GM15510 (cell line): ENCODE data around the gene FTCDNL1.

Experiments
- POLR2A ChIP-seq: IDR thresholded peaks from 3 replicates; pipeline ENCODE4 v1.6.1; 2011; ENCODE audit warnings: borderline replicate concordance; ENCODE audit not compliant: insufficient read length; ENCODE audit errors: extremely low read depth

The FTCDNL1 gene

DNA sequence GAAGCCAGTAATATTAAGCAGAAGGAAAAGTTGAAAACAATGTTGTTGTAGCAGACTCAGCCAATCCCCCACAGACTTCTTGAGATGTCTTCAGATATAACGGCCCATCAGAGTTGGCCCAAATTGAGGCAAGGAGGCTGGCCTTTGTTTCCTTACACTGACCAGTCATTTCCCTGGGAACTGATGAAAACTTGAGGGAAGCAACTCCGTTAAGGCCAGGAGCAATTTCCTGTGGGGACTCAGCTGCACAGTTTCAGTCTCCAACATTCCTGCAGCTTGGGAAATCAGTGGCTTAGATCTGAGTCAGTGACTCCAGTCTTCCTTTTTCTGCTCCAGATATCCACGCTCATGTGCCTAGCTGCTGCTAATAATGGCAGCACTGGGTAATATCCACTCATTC is 75.7 kb downstream of the FTCDNL1 start:
- no peak for TF ChIP-seq POLR2A

DNA sequence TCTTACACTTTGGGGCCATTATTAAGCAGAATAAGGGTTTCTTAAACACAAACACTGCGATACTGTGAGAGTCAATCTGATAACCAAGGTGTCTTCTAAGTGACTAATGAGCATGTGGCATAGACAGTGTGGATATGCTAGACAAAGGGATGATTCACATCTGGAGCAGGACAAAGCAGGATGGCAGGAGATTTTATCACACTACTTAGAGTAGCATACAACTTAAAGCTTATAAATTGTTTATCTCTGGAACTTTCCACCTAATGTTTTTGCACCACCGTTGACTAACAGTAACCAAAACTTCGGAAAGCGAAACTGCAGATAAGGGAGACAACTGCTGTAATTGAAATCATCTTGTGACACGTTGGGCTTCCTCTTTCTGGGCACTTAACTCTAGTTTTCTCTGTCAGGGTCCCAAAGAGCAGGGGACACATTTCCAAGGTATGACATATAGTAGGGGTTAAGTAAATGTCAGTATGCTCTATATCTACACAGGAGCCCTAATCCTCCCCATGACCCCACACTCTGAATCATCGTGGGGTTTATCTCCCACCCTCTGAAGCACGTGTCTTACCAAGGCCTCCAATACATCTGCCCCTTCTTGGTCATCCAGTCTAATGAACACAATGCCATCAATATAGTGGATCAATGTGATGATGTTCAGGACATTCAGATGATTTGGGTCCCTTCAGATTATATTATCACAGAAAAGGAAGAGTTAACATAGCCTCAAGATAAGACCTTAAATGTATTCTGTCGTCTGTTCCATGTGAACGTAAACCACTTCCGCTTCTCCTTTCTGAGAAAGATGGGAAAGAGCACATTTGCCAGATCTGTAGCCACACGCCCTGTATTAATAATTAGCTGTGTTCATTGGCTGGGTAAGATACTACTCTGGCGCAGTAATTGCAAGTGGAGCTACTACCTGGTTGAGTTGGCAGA is 78.7 kb downstream of the FTCDNL1 start:
- TF ChIP-seq POLR2A = no peak

- TF ChIP-seq POLR2A = no peak
Measured at GRCh38 chr2:199770716-199771115, 80.3 kb downstream of the FTCDNL1 start.

DNA sequence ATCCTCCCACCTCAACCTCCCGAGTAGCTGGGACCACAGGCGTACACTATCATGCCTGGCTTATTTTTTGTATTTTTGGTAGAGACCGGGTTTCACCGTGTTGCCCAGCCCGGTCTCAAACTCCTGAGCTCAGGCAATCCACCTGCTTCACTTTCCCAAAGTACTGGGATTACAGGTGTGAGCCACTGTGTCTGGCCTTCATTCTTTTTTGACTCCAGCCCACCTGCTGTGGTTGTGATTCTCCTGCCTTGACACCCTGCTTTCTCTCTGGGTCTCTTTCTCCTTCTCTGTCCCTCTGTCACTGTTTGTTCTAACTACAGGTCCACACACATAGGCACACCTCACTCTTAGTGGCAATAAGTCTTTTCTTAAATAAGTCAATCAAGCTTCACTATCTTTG is 85.3 kb downstream of the FTCDNL1 start:
- TF ChIP-seq POLR2A = no peak

GRCh38 chr2:199764273-199764800 is 86.7 kb downstream of the FTCDNL1 start:
- no peak for TF ChIP-seq POLR2A

GRCh38 chr2:199762963-199763362 is 88.0 kb downstream of the FTCDNL1 start:
- no peak for TF ChIP-seq POLR2A

GRCh38 chr2:199760574-199760973 is 90.4 kb downstream of the FTCDNL1 start:
- no peak for TF ChIP-seq POLR2A

DNA sequence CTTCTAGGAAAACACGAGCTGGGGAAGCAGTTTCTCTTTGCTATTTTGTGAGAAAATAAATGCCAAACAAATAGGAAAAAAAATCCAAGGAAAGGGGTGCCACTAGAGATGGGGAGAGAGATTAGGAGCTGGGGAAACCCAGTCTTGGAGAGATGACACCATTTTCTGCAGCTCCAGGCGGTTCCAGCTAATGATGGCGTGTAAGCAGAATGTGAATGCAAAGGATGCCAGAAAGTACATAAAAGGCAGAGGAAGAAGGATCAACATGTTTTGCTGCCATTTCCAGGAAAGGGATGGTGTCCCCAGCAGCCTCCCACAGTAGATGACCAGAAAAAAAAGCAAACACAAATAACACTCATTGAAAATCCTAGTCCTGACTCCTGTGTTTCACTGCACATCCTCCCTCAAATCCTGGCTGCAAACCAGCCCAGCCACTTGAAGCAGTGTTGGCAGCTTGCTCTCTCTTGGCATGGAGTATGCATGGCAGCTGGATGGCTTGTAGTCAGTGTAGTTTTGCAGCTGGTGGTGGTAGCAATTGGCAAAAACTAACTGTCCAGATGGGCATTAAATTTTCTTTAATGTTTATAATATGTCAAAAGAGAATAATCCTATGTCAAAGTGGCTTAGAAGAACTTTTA is 93.6 kb downstream of the FTCDNL1 start:
- TF ChIP-seq POLR2A = no peak

DNA sequence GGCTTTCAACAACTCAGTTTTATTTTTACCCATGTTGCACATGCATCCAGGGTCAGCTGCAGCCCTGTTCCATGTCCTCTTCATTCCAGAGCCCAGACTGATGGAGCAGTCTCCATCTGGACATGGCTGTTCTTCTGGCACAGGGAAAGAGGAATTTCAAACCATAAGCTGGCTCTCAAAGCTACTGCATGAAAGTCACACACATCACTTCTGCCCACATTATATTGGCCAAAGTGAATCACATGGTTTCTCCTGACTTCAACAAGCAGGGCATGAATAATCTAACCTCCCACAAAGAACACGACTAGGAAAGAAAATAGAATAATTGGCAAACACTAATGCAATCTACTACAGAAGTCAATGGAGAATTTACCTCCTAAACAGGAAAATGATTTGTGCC is 94.2 kb downstream of the FTCDNL1 start:
- no peak for TF ChIP-seq POLR2A

- TF ChIP-seq POLR2A = no peak
Measured at GRCh38 chr2:199756211-199756610, 94.8 kb downstream of the FTCDNL1 start.

GRCh38 chr2:199754766-199755165 is 96.2 kb downstream of the FTCDNL1 start:
- TF ChIP-seq POLR2A = no peak

DNA sequence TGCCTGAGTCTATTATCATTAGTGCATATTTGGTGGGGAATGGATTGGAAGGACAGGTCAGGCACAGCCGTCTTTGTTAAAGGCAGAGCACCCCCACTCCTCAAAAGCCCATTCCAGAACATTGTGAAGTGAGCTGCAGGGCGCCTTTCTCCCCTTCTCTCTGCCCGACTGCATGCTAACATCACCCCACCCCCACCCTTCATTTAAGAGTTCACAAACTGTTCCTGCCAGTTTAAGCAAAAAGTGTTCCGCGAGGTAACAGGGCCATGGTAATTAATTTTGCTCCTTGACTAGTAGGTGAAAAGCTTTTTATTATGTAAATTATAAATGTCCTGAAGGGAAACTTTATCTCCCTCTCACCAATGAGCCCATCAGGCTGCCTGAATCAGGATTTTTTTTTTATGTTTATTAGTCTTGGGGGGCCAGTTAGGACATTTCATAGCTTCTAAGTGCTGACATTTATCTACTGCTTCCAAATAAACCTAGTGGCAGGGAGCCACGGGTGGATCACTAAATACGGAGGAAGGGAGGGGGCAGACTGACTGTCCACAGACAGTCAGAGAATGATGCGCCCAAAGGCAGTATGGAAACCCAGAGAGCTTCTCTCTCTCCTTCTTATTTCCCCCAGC is 99.4 kb downstream of the FTCDNL1 start:
- no peak for TF ChIP-seq POLR2A

GRCh38 chr2:199749571-199749970 is 101.4 kb downstream of the FTCDNL1 start:
- no peak for TF ChIP-seq POLR2A

DNA sequence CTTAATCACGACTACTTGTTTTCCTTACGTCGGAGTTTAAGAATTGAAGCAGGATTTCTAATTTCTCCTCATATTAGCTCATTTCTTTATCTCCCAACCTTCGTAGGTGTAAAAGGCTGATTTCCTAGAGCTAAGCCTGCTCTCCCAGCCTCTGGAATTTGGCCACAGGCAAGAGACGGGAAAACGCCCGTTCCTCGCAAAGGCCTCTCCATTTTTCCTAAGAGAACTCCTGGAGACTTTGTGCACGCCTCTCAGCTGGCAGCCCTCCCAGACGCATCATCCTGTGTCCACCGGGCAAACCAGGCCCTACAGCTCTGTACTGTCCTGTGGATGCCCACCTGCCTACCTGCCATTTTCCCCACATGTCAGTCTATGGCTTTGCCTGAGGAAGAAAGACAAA is 106.3 kb downstream of the FTCDNL1 start:
- TF ChIP-seq POLR2A = no peak

DNA sequence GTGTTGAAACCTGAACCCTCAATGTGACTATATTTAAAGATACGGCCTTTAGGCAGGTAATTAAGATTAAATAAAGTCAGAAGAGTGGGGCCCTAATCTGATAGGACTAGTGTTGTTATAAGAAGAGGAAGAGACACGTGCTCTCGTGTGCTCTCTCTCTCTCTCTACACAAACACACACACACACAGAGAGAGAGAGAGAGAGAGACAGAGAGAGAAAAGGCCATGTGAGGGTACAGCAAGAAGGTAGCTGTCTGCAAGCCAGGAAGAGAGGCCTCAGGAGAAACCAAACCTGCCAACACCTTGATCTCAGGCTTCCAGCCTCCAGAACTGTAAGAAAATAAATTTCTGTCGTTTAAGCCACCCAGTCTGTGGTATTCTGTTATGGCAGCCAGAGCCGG is 106.7 kb downstream of the FTCDNL1 start:
- no peak for TF ChIP-seq POLR2A
